NT2/D1 (cell line): ENCODE data around the gene CRYBG2.

ENCODE experiments used
- DNase-seq: peaks from one replicate; pipeline ENCODE4 v3.0.0-alpha.2; 2011; ENCODE audit warnings: low read depth, low spot score
- H3K27me3 ChIP-seq: 2 replicates; pipeline ENCODE4 v1.6.0; 2011; ENCODE audit warnings: mild to moderate bottlenecking; ENCODE audit not compliant: insufficient read length, insufficient read depth
- H3K36me3 ChIP-seq: 2 replicates; pipeline ENCODE4 v1.6.1; 2011; ENCODE audit warnings: mild to moderate bottlenecking, low read length, mixed read lengths; ENCODE audit not compliant: insufficient read depth, insufficient read length
- H3K4me1 ChIP-seq: 2 replicates; pipeline ENCODE4 v1.5.1; 2011; ENCODE audit not compliant: insufficient read depth, insufficient read length
- H3K4me3 ChIP-seq: 2 replicates; pipeline ENCODE4 v1.5.1; 2011; ENCODE audit warnings: low read depth; ENCODE audit not compliant: insufficient read length
- H3K9ac ChIP-seq: 2 replicates; pipeline ENCODE4 v1.6.0; 2011; ENCODE audit warnings: low read depth; ENCODE audit not compliant: insufficient read length
- H3K9me3 ChIP-seq: 2 replicates; pipeline ENCODE4 v1.5.1; 2011; ENCODE audit warnings: mild to moderate bottlenecking, low read length; ENCODE audit not compliant: insufficient read depth
- SUZ12 ChIP-seq: IDR thresholded peaks from 2 replicates; pipeline ENCODE4 v1.6.1; 2011; ENCODE audit not compliant: insufficient read length, insufficient read depth; ENCODE audit errors: extremely low read depth
- YY1 ChIP-seq: IDR thresholded peaks from 2 replicates; pipeline ENCODE4 v1.6.1; 2011; ENCODE audit not compliant: insufficient read length, insufficient read depth
- ZNF274 ChIP-seq: IDR thresholded peaks from 2 replicates; pipeline ENCODE4 v1.6.1; 2011; ENCODE audit warnings: mild to moderate bottlenecking, low read depth, low read length

The CRYBG2 gene

GRCh38 chr1:26349188-26349876 lies 4.6 kb downstream of the CRYBG2 start:
- Histone ChIP-seq H3K36me3 (no peaks in the 10 kb centered on the region), H3K27me3 (no peaks in the 10 kb centered on the region), H3K4me1 (peaks cover 43% of the 10 kb centered on the region), H3K4me3 (no peak overlapping the region), H3K9ac (no peak overlapping the region), H3K9me3 (no peaks in the 10 kb centered on the region)
- no peak for DNase-seq
- TF ChIP-seq ZNF274: no peak
- no peak for TF ChIP-seq YY1
- TF ChIP-seq SUZ12: no peak

DNA sequence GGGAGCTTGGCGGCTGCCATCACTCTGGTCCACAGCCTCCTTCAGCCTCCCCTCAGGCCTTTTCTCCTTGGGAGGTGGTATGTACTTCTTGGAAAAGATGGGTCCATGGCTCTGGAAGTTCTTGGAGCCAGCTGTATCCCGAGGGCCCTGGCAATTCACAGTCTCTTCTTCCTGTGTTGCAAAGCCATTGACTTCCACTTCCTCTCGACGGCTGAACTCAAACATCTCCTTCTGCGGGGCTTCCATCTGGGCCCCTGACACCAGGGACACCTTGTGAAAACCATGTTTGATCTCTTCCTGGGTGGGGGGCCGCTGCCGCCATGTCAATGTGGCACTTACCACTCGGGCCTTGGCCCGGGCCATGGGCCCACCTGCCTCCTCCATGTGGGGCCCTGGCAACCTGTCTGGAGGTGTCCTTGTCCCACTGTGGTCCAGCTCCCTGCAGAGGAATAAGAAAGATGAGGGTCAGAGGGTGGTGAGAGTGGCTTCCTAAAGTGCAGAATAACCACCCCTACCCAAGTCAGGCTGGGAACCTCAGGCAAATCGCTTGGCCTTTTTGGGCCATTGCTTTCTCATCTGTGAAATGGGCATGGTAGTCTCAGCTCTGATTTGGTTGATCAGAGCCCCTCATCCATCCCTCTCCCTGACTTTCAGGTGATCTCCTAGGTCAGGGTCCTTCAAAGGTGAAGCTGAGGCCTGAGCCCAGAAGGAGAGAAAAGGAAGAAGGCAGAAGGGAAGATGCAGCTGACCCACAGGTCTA lies 7.5 kb downstream of the CRYBG2 start:
- Histone ChIP-seq H3K4me3 (no peak overlapping the region), H3K36me3 (no peaks in the 10 kb centered on the region), H3K9me3 (no peaks in the 10 kb centered on the region), H3K4me1 (peaks cover 25% of the 10 kb centered on the region), H3K9ac (no peak overlapping the region), H3K27me3 (no peaks in the 10 kb centered on the region)
- no peak for DNase-seq
- TF ChIP-seq YY1: no peak
- no peak for TF ChIP-seq ZNF274
- no peak for TF ChIP-seq SUZ12

GRCh38 chr1:26345718-26346117 lies 8.2 kb downstream of the CRYBG2 start:
- peaks cover 18% of the 10 kb centered on the region for H3K4me1 ChIP-seq
- H3K4me3 ChIP-seq: no peak overlapping the region
- no peak for DNase-seq
- no peak overlapping the region for H3K9ac ChIP-seq
- no peak for TF ChIP-seq SUZ12
- no peak for TF ChIP-seq ZNF274
- no peak for TF ChIP-seq YY1
- H3K36me3 ChIP-seq: no peaks in the 10 kb centered on the region
- H3K9me3 ChIP-seq: no peaks in the 10 kb centered on the region
- H3K27me3 ChIP-seq: no peaks in the 10 kb centered on the region

DNA sequence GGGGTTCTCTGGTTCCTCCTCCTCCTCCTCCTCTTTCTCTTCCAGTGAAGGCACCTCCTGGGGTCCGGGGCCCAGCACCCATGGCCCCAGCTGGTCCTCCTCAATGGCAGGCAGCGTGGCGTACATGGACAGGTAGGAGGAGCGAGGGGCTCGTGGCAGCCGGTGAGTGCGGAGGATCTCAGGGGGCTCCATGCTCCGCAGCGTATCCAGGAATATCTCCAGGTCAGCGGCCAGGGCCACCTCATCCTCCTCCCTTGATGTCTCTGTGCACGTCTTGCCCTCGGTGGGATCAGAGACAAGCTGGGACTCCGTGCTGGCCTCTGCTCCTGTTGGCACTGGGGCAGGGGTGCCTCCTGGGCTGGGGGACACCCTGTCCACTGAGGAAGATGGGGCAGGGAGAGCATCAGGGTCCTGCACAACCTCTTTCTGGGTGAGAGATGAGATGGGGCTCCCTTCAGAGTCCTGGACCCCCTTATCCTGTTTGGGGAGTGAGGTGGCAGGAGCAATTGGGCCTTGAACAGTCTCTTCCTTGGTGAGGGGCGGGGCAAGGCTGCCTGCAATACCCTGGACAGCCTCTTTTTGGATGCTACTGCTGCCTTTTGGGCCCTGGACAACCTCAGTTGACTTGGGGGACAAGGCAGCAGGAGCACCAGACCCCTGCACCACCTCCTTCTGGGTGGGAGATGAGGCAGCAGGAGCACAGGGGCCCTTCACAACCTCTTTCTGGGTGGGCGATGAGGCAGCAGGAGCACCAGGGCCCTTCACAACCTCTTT lies 9.6 kb downstream of the CRYBG2 start:
- TF ChIP-seq SUZ12 (no peak), YY1 (no peak), ZNF274 (no peak)
- no peaks in the 10 kb centered on the region for H3K9me3 ChIP-seq
- H3K36me3 ChIP-seq: no peaks in the 10 kb centered on the region
- H3K9ac ChIP-seq: no peak overlapping the region
- no peaks in the 10 kb centered on the region for H3K27me3 ChIP-seq
- H3K4me1 ChIP-seq: peaks cover 15% of the 10 kb centered on the region
- DNase-seq: no peak
- H3K4me3 ChIP-seq: no peak overlapping the region

- H3K36me3 ChIP-seq: no peaks in the 10 kb centered on the region
- peaks cover 21% of the 10 kb centered on the region for H3K4me1 ChIP-seq
- peaks cover 9% of the 10 kb centered on the region for H3K27me3 ChIP-seq
- TF ChIP-seq SUZ12 (no peak), YY1 (no peak), ZNF274 (no peak)
- H3K9me3 ChIP-seq: no peaks in the 10 kb centered on the region
- no peak overlapping the region for H3K9ac ChIP-seq
- no peak overlapping the region for H3K4me3 ChIP-seq
- no peak for DNase-seq
Measured at GRCh38 chr1:26340047-26340481, 13.9 kb downstream of the CRYBG2 start.

GRCh38 chr1:26338670-26339069 lies 15.3 kb downstream of the CRYBG2 start:
- Histone ChIP-seq H3K4me3 (no peak overlapping the region), H3K4me1 (peaks cover 21% of the 10 kb centered on the region), H3K9me3 (no peaks in the 10 kb centered on the region), H3K36me3 (no peaks in the 10 kb centered on the region), H3K27me3 (peaks cover 9% of the 10 kb centered on the region), H3K9ac (no peak overlapping the region)
- no peak for TF ChIP-seq YY1
- TF ChIP-seq ZNF274: no peak
- TF ChIP-seq SUZ12: no peak
- DNase-seq: no peak

DNA sequence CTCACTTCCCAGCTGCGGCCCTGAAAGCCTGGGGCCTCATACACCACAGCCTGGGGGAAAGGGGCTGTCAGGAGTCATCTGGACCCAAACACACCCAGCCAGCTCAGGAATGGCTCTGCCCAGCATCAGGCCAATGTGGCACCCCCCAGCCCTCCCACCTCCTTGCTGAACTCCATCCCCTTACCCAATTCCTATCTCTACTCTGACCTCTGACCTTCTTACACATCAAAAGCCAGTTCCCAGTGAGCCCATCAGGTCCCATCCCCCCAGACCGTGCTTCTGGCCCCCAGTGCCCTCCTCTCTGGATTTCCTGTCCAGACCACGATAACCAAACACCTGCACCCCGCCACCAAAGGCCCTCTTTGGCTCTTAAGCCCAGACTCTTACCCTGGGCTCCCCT lies 16.3 kb downstream of the CRYBG2 start:
- Histone ChIP-seq H3K9me3 (no peaks in the 10 kb centered on the region), H3K36me3 (no peaks in the 10 kb centered on the region), H3K27me3 (peaks cover 9% of the 10 kb centered on the region), H3K4me1 (peaks cover 18% of the 10 kb centered on the region), H3K4me3 (no peak overlapping the region), H3K9ac (peak overlapping the region; percentile 3)
- no peak for DNase-seq
- TF ChIP-seq YY1 (no peak), ZNF274 (no peak), SUZ12 (no peak)
